PFSK-1 (cell line): Measurements from ENCODE around the gene MMP27.

Source experiments
- FOXP2 ChIP-seq: optimal IDR thresholded peaks from 2 replicates; pipeline ENCODE3; 2011; ENCODE audit warnings: borderline replicate concordance, control low read depth, inconsistent platforms; ENCODE audit not compliant: insufficient read depth; ENCODE audit errors: extremely low read length, extremely low read depth
- POLR2AphosphoS5 ChIP-seq: IDR thresholded peaks from 2 replicates; pipeline ENCODE4 v1.6.1; 2012; ENCODE audit warnings: low read depth, mild to moderate bottlenecking, control low read depth, low read length, moderate library complexity
- SIN3A ChIP-seq: IDR thresholded peaks from 2 replicates; pipeline ENCODE4 v1.6.1; 2012; ENCODE audit warnings: mild to moderate bottlenecking, low read length, moderate library complexity, borderline replicate concordance; ENCODE audit not compliant: insufficient read depth
- TAF1 ChIP-seq: IDR thresholded peaks from 2 replicates; pipeline ENCODE4 v1.6.1; 2012; ENCODE audit warnings: low read length, control low read depth, borderline replicate concordance; ENCODE audit not compliant: insufficient read depth
- TF ChIP-seq, protein P1 (sequence below), 2 experiments: IDR thresholded peaks; 2 replicates each; pipeline versions ENCODE4 v1.6.1 to v1.8.0; 2011 to 2012; ENCODE audit warnings: low read depth in 2 of 2, low read length in 2 of 2, control low read depth in 1 of 2, inconsistent platforms in 1 of 2, mild to moderate bottlenecking in 1 of 2, moderate library complexity in 1 of 2; ENCODE audit not compliant: insufficient read depth in 1 of 2

The MMP27 gene

DNA sequence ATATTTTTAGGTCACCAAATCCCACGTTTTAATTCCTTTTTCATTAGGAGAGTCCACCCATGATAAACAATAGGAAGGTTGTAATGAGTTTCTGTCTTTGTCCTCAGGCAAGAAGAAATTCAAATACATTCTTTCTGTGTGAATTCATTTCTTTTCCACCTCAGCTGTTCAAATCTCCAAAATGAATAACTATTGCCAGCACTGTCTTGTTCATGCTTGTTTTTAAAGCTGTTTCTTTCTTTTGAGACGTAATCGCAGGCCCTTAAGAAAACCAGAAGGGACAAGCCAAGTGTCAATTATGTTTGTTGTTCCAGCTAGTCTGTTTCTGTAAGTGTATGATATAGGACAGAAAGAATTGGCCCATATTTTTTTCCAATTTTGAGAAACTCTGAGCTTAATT lies 20.2 kb downstream of the MMP27 start:
- TF ChIP-seq, protein P1, sequence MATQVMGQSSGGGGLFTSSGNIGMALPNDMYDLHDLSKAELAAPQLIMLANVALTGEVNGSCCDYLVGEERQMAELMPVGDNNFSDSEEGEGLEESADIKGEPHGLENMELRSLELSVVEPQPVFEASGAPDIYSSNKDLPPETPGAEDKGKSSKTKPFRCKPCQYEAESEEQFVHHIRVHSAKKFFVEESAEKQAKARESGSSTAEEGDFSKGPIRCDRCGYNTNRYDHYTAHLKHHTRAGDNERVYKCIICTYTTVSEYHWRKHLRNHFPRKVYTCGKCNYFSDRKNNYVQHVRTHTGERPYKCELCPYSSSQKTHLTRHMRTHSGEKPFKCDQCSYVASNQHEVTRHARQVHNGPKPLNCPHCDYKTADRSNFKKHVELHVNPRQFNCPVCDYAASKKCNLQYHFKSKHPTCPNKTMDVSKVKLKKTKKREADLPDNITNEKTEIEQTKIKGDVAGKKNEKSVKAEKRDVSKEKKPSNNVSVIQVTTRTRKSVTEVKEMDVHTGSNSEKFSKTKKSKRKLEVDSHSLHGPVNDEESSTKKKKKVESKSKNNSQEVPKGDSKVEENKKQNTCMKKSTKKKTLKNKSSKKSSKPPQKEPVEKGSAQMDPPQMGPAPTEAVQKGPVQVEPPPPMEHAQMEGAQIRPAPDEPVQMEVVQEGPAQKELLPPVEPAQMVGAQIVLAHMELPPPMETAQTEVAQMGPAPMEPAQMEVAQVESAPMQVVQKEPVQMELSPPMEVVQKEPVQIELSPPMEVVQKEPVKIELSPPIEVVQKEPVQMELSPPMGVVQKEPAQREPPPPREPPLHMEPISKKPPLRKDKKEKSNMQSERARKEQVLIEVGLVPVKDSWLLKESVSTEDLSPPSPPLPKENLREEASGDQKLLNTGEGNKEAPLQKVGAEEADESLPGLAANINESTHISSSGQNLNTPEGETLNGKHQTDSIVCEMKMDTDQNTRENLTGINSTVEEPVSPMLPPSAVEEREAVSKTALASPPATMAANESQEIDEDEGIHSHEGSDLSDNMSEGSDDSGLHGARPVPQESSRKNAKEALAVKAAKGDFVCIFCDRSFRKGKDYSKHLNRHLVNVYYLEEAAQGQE (IDR thresholded peaks at IDR 0.05; ENCODE audit: insufficient read depth in 1 of 2, low read depth in 2 of 2, low read length in 2 of 2) = no peak
- TF ChIP-seq TAF1 (no peak), SIN3A (no peak), POLR2AphosphoS5 (no peak), FOXP2 (no peak)

DNA sequence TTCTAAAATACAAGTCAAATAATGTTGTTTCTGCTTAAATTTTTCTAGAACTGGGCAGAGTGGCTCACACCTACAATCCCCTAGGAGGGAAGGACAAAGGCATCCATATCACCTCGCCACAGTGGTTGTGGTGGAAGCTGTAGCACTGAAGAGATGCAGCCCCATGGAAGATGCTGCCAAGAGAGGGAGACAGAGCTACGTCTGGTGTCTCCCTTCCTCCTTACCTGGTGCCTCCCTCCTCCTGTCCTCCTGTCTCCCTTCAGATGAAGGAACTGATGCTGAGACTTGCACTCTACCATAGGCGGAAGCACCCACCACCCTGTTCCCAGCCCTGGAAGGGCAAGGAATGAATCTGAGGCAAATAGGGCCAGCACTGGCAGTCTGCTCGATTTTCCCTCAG lies 22.3 kb downstream of the MMP27 start:
- no peak for TF ChIP-seq POLR2AphosphoS5
- TF ChIP-seq SIN3A = no peak
- TF ChIP-seq FOXP2 = no peak
- TF ChIP-seq, protein P1 (IDR thresholded peaks at IDR 0.05; ENCODE audit: insufficient read depth in 1 of 2, low read depth in 2 of 2, low read length in 2 of 2) = no peak
- no peak for TF ChIP-seq TAF1

DNA sequence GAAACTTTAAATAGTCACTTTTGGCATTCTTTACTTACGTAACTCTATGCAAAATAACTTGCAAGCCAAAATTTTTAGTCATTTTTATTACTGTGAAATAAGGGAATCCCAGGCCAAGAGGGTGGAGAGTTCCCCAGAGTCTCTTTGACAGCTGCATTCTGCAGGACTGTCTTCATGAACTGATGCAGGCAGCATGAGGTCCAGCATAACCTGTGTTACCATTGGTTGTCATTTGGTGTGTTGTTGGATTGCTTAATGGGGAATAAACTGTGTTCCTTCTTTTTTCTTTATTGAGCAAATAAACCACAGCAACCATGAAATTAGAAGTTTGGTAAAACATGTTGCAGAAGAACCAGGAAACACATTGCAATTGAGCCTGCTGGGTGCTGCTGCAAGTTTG lies 24.6 kb downstream of the MMP27 start:
- TF ChIP-seq POLR2AphosphoS5 (no peak), TAF1 (no peak), SIN3A (no peak), FOXP2 (no peak)
- TF ChIP-seq, protein P1 (IDR thresholded peaks at IDR 0.05; ENCODE audit: insufficient read depth in 1 of 2, low read depth in 2 of 2, low read length in 2 of 2) = no peak

DNA sequence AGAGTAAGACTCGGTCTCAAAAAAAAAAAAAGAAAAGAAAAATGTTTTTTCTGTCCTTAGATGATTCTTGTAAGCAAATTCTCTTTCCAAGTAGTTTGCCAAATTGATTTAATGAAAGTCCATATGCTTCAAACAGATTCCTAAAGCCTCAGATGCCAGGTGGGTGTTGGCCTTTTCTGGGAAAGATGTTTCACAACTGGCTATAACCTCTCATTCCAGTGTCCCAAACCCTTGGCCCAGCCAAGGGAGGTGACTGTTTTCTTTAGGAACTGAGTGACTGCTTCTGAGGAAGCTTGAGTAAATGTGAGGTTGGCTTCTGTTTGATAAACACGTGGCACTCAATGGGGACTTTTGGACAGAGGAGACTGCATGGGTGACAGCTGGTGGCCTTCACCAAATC lies 27.5 kb downstream of the MMP27 start:
- TF ChIP-seq, protein P1 (IDR thresholded peaks at IDR 0.05; ENCODE audit: insufficient read depth in 1 of 2, low read depth in 2 of 2, low read length in 2 of 2) = no peak
- no peak for TF ChIP-seq POLR2AphosphoS5
- TF ChIP-seq TAF1 = no peak

DNA sequence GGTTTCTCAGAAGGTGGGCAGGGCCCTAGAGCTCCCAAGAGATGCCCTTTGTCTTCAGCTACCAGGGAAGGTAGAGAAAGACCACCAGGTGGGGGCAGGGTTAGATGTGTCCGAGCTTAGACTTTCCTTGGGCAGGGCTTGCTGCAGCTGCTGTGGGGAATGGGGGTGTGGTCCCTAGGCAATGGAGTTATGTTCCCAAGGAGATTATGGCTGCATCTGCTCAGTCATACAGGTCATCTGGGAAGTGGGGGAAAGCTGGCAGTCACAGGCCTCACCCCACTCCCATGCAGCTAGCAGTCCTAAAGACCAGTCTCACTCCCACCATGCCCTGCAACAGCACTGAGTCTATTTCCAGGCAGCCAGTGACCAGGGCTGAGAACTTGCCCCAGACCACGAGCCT lies 29.5 kb downstream of the MMP27 start:
- no peak for TF ChIP-seq SIN3A
- TF ChIP-seq, protein P1 (IDR thresholded peaks at IDR 0.05; ENCODE audit: insufficient read depth in 1 of 2, low read depth in 2 of 2, low read length in 2 of 2) = no peak
- TF ChIP-seq TAF1 = no peak
- no peak for TF ChIP-seq FOXP2
